GM21717 (cell line): Measurements from ENCODE around the gene ATAD1.
A peak's percentile ranks its signal among the peaks of the same experiment; 100 is the strongest.
"Not testable (repeated sequence)": the region's sequence is repeated elsewhere in the genome, so short reads cannot be mapped to it uniquely, and the experiment has no call there.

Experiments used
- ATAC-seq: cut with Tn5 transposase; IDR thresholded peaks from one replicate; pipeline ENCODE4 v1.9.1; 2021; ENCODE audit warnings: mild to moderate bottlenecking, moderate library complexity; ENCODE audit not compliant: unreplicated experiment

ATAD1 gene

DNA sequence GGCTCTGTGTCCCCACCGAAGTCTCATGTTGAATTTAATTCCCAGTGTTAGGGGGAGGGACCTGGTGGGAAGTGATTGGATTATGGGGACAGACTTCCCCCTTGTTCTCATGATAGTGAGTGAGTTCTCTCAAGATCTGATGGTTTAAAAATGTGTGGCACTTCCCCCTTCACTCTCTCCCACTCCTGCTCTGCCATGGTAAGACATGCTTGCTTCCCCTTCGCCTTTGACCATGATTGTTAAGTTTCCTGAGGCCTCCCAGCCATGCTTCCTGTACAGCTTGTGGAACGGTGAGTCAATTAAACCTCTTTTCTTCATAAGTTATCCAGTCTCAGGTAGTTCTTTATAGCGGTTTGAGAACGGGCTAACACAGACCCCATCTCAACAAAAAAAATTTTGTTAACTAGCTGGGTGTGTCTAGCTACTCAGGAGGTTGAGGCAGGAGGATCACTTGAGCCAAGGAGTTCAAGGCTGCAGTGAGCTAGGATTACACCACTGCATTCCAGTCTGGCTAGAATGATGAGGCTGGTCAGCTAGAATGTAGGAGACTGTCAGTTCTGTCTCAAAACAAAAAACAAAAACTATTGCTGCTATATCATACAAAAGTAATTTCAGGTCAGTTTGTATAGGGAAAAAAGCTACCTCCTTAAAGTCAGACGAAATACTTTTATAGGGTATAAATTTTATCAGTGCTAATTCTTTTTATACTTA, 57.7 kb downstream of the ATAD1 start:
- ATAC-seq: no peak

DNA sequence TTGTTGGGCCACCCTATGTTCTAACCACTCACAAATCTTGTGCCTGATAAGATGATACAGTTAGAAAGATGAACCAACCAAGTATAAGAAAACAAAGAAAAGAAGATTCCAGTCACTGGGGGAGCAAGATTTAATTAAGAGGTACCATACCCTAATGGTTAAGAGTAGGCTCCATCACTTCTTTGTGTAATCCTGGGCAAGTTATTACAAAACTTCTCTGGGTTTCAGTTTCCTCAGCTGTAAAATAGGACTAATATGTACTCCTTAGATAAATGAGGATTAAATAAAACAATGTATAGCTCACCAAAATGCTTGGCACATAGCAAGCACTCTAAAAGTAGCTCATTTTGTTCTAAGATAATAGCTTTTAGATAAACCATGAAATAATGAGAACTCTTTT, 58.5 kb downstream of the ATAD1 start:
- ATAC-seq: no peak

DNA sequence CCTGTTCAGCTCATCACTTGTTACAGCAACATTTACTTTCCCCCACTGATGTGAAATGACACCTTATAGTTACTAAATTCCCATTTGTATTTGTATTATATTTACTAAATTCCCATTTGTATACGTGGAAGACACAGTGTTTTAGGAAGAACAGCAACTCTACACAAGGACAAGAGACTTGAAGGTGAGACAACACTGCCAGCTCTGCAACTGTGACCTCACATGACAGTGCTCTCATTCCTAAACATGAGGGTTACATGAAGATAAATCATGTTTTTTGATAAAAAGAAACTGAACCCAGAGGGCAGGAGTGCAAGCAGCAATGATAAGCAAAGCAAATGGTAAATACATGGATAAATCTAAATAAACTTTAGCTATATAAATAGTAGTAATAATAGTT, 60.3 kb downstream of the ATAD1 start:
- no peak for ATAC-seq

DNA sequence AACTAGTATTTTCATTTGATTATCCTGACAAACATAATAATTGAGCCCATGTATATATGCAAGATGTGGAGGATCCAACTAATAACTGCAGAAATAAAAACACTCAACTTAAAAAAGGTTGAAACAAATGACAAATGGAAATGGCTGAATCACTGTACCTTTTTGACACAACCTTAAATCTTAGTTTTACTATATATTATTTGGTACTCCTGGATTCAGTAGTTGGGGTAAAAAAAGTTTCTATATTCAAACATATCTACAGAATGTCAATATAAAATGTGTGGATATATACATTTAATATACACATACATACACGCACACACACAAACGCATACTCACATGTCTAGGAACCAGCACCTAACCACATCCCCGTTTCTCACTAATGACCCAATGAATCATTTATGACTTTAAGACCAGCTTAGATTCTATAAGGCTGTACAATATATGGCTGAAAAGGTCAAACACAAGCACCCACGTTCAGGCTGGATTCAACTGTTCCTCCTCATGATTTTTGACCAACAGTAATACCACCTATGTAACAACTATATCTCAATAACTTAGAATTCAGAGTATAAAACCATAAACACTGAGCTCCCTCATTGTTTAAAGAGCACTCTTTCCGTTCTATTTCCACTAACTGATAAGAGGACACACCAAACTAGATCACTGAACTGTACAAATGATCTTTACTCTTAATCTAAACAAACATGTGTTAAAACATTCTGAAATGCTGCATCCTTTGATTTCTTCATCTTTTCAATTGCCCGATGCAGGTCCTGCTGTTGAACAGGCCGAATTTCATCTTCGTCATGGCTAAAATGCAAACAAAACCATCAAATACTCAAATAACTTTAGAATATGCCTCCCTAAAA, 63.8 kb downstream of the ATAD1 start:
- no peak for ATAC-seq

DNA sequence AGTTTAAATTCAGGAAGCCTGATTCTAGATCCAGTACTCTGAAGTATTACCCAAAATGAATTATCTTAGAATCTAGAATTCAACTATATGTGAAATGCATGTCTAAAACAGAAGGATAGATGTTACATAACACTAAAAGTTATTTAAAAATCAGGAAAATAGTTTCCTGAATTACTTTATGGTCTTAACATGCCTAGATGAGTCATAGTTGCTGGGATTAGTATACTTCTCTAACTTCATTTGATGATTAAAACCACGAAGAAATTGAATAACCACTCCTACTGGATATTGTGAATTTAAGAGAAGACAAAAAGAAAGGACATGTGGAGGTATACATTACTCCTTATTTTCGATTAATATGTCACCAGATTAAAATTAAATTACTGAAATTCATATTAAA, 65.5 kb downstream of the ATAD1 start:
- no peak for ATAC-seq

DNA sequence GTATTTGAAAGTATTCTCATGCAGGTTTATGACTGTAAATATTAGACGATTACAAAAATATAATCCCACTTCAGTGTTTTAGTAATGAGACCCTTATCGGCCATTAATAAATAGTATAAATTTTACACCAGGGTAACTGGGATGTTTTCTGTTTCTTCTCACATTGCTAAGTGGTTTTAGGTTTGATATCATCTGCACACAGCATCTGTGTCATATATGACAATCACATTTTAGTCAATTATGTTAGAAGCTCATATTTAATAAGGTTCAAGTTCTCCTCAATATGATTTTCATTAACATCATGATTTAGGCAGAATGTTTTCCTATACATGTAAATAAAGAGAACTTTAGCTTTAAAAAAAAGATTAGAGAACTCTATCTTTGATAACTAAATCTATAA, 66.8 kb downstream of the ATAD1 start:
- no peak for ATAC-seq

DNA sequence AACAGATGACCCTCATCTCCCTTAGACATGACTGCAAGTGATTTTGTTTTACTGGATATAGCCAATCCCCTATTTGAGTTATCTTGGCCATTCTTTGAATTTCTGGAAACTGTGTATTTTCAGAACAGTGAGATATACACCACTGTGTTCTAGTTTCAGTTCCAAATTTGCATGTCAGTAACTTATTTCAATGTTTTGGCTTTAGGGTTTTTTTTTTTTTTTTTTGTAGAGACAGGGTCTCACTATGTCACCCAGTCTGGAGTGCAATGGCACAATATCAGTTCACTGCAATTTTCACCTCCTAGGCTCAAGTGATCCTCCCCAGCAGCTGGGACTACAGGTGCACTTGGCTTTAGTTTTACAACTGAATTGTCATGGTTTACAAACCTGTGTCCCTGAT, 67.2 kb downstream of the ATAD1 start:
- ATAC-seq: no peak

DNA sequence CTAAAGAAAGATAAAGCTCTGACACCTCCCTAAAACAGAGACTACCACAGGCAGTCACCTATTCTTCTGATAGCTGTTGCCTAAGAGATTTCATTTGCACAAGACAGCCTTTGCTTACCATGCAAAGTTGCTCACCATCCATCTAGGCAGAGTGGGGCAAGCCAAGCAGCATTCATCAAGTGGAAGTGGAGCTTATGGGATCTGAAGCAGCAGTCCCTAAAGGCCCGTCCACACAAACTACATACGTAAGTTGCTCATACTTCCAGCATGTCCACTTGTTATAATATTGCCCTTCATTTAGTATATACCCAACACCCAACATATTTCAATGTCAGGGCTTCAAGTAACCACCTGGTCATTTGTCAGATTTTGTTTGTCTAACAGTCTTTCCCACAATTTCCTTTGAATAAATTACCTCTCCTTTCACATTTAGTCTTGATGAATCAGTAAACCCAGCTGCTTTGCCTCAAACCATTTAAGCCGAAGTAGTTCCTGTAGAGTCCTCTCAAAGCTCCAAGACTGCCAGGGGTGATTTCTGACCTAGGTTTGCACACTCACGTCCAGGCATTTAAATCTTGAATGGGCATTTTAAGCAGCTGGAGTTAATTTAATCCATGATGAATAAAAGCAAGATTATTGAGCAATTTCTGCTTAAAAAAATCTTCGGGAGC, 67.9 kb downstream of the ATAD1 start:
- no peak for ATAC-seq

DNA sequence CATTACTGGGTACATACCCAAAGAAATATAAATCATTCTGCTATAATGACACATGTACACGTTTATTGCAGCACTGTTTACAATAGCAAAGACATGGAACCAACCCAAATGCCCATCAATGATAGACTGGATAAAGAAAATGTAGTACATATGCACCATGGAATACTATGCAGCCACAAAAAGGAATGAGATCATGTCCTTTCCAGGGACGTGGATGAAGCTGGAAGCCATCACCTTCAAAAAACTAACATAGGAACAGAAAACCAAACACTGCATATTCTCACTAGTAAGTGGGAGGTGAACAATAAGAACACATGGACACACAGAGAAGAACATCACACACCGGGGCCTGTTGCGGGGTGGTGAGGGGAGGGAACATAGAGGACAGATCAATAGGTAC, 69.8 kb downstream of the ATAD1 start:
- ATAC-seq: not testable (repeated sequence)

DNA sequence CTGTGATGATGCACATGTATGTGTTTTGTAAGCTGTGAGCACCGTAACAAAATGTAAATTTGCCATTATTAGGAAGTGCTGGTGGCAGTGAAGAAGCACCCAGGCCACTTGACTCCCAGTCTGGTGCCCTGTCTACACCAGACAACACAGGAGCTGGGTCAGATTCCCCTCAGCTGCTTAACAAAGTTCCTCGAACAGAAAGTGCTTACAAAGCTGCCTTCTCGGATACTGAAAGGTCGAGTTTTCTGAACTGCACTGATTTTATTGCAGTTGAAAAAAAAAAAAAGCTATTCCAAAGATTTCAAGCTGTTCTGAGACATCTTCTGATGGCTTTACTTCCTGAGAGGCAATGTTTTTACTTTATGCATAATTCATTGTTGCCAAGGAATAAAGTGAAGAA, 71.1 kb downstream of the ATAD1 start:
- ATAC-seq: no peak

DNA sequence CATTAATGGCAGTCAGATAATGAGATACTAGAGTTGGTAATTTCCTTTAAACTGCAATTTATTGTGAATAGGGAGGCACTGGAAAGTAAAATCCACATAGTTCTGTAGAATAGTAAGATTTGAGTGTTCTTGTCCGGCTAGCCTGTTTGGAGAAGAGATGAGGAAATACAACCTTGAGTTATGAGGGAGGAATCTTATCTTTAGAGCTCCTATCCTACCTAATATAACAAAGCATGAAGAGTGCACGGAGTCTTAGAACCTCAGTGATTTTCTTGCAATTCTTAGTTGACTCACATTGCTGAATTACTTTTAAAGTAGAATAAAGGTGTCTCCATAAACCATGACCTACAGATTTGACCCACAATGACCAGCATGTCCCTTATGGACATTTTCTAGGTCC, 73.4 kb downstream of the ATAD1 start:
- no peak for ATAC-seq

DNA sequence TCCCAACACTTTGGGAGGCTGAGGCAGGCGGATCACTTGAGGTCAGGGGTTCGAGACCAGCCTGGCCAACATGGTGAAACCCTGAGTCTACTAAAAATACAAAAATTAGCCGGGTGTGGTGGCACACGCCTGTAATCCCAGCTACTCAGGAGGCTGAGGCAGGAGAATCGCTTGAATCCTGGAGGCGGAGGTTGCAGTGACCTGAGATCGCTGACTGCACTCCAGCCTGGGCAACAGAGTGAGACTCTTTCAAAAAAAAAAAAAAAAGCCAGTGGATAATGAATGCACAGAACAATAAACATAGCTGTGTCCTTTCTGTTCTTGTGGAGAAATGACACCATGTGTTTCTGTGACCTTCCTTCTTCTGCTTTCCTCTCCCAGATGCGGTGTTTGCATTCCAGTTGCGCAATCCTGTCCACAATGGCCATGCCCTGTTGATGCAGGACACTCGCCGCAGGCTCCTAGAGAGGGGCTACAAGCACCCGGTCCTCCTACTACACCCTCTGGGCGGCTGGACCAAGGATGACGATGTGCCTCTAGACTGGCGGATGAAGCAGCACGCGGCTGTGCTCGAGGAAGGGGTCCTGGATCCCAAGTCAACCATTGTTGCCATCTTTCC, 74.9 kb downstream of the ATAD1 start:
- not testable (repeated sequence) for ATAC-seq

DNA sequence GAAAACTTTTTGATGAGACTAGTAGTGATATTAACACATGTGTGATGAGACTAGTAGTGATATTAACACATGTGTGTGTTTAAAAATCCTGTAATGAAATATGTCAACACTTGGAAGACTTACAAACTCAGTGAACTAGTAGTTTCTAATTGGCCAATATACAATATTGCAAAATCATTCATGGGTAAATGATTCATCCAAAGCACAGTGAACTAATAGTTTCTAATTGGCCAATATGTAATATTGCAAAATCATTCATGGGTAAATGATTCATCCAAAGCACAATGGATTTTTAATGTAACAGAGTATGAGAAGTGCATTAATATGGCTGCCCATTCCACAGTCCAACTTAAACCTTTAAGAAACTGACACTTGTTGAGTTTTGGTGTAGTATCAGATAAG, 77.8 kb downstream of the ATAD1 start:
- ATAC-seq: no peak

DNA sequence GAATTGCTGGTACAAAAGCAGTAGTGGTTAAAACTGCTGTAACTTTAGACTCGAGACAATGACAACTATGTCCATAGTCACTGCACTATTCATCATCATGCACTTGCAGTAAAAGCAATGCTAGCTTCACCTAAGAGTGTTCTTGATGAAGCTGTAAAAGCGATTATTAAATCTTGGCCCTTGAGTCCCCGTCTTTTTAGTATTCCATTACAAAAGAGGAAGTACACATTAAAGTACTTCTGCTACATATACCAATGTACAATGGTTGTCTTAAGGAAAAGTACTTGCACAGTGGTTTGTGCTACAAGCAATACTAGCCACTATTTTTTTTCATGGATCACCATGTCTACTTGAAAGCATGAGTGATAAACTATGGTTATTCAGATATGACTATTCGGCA, 78.3 kb downstream of the ATAD1 start:
- ATAC-seq: no peak

DNA sequence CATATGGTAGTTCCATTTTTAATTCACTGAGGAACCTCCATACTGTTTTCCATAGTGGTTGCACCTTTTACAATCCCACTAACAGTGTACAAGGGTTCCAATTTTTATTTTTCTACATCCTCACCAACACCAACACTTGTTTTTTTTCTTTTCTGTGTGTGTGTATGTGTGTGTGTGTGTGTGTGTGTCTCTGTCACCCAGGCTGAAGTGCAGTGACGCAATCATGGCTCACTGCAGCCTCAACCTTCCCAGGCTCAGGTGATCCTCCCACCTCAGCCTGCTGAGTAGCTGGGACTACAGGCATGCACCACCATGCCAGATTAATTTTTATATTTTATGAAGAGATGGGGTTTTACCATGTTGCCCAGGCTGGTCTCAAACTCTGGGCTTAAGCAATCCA, 79.8 kb downstream of the ATAD1 start:
- not testable (repeated sequence) for ATAC-seq

DNA sequence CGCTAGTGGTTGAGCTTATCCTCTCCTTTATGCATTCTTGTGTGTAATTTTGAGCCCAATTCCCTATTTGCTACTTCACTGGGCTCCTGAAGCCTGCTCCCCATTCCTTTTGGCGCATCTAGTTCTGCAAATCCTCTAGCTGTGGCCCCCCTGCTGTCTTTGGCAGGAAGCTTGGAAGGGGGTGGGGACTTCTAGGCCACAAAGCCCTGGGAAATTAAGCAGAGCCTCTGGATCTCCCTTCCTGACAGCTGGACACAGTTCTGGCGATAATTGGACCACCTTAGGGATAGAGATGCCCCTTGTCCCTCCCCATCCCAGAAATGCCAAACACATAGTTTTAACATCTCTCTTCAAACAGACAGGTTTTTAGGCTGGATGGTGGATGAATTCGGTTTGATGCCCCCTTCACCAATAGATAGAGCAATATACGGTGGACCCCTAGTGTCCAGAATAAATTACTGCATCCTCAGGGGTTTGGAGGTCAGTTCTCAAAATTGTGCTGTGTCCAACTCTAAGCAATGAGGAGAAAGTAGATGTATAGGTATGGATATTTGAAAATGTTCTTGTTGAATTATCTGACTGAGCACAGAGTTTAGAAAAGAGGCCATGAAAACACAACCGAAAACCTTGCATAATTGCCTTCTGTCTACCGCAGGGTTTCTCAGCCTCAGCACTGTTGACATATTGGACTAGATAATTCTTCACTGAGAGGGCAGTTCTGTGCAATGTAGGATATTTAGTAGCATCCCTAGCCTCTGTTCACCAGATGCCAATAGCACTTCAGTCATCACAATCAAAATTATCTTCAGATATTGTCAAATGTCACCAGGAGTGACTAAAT, 82.8 kb downstream of the ATAD1 start:
- ATAC-seq: peak; percentile 61

DNA sequence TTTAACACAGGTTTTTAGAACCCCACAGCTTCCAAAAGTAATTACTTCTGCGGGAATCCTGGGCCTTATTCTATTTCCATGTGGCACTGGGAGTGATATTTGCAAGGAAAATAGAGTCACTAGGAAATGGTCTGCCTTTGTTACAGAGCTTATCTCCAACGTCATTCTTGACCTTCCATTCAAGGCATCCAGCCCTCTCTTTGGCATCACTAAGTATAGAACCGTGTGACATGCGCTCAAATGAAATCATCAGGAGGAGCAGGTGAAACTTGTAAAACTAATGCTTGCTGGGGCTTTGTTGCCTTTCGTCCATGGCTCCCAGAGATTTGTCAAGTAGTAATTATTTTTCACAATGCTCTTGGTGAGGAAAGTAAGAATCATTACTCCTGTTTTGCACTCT, 84.9 kb downstream of the ATAD1 start:
- ATAC-seq: no peak

DNA sequence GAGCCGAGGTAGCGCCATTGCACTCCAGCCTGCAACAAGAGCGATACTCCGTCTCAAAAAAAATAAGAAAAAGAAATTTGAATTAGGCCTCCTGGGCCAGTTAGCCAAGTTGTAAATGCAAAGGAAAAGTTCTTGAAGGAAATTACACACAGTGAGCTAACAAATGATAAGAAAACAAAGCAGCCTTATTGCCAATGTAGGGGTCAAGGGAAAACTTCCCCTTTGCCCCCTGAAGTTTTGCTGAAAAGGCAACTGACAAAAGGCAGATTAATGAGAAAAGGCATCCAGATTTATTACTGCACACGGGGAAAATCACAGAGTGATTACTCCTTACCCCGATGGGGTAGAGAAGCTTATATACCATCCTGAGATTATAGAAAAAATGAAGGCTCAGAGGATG, 88.1 kb downstream of the ATAD1 start:
- ATAC-seq: no peak

DNA sequence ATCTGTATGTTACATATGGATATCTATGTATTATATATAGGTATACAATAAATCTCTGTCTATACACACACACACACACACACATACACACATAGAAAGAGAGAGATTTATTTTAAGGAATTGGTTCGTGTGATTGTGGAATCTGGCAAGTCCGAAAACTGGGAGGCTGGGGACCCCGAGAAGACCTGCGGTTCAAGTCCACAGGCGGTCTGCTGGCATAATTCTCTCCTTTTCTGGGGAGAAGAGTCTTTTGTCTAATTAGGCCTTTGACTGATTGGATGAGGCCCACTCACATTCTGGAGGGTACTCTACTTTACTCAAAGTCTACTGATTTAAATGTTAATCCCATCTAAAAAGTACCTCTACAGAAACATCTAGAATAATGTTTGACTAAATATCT, 93.2 kb downstream of the ATAD1 start:
- ATAC-seq: no peak

DNA sequence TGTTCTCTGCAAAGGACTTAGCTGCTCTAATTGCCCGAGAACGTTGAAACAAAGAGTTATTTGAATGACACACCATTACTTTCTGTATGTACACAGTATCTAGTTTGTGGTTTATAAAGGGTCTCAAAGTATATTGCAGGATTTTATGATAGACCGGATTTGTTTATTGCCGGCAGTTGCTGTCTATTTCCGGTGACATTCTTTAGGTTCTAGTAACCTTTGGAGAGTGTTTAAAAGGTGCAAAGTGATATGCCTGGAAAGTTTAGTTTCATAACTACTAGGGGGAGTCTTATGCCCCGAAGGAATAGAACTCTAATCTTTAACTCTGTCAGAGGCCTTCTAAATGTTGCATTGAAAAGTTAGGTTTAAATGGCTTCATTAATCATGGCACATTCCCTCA, 94.5 kb downstream of the ATAD1 start:
- no peak for ATAC-seq

DNA sequence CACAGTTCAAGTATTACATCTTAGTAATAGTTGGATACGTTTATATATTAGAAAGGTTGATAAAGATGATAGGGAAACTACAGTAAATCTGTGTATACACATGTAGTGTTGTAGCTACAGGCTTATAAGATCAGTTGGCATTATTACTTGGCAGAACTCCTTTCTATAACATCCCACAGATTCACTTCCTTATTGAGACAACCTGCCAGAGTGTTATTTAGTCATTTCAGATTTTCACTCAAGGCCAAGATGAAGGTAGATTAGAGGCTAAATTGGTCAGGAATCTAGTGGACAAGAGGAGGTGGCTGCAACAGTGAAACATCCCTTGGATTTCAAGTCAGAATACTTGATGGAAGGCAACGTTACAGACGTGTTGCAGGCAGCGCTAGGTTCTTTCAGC, 95.3 kb downstream of the ATAD1 start:
- no peak for ATAC-seq
